Erythroblast (primary cell): ENCODE data around the gene SLC5A1.

Source experiments
- GATA1 ChIP-seq: IDR thresholded peaks from 2 replicates; pipeline ENCODE4 v1.6.1; 2011; ENCODE audit warnings: low read depth, mild to moderate bottlenecking, control low read depth, low read length, moderate library complexity
- POLR2A ChIP-seq: IDR thresholded peaks from 2 replicates; pipeline ENCODE4 v1.6.1; 2011; ENCODE audit warnings: mild to moderate bottlenecking, low read length

- TF ChIP-seq POLR2A: no peak
- no peak for TF ChIP-seq GATA1
Observed at GRCh38 chr22:32122899-32123298, 79.8 kb downstream of the SLC5A1 start.
